AG04449 (cell line): ENCODE results near the gene GSTM4.
A peak's percentile ranks its signal among the peaks of the same experiment; 100 is the strongest.

Experiments
- CTCF ChIA-PET: fragments of 350-600 bp; formaldehyde crosslinking; extraction: SDS; loops from one replicate; lab custom pipeline; 2021; ENCODE audit warnings: antibody characterized with exemption; lab: Yijun Ruan, JAX
- POLR2A ChIA-PET: fragments of 400-600, 350-600 bp; formaldehyde crosslinking; extraction: SDS; loops from one replicate; lab custom pipeline; 2020; ENCODE audit warnings: antibody characterized with exemption, inconsistent platforms; lab: Yijun Ruan, JAX
- DNase-seq: peaks from one replicate; pipeline ENCODE4 v3.0.0-alpha.2; 2010; ENCODE audit warnings: low read depth, low spot score
- H3K4me3 ChIP-seq: 2 replicates; pipeline ENCODE4 v1.5.1; 2011; ENCODE audit warnings: low read depth, mild to moderate bottlenecking, control low read depth, low read length
- TF ChIP-seq, protein P1 (sequence below): IDR thresholded peaks from one replicate; pipeline ENCODE4 v1.5.1; 2011; ENCODE audit warnings: mild to moderate bottlenecking, moderate library complexity, low read length, control low read depth, inconsistent platforms; ENCODE audit not compliant: insufficient read depth; ENCODE audit errors: missing control alignments

The GSTM4 gene

DNA sequence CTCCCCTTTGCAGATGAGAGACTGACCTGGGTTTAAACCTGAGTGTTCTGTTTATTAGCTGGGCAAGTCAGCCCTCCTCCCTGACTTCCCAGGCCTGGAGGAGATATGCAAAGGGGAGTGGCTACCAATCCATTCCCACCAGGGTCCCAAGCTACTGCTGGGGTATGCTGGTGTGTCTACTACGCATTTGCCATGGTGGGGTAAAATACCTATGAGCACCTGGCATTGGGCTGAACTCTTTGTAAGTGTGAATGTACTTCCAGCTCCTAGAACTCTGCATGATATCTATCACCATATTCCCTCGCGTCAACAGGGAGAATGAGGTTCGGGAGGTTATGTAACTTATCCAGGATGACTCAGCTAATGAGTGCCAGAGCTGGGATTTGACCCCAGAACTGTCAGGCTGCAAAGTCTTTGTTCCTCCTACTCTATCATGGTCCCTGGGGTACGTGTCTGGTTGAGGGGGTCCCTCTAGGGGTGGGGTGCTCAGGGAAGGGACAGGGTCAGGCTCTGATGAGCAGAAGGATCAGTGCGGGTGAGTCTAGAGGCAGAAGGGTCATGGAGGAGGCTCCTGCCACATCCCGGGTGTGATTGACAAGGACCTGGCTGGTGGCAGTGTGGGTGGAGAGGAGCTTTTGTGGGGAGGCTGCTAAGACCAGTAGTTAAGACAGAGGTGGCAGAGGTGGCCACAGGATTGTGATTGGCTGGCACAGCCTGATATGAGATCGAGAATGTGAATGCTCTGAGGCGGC, 19.5 kb upstream of the GSTM4 start:
- ChIA-PET POLR2A (interaction anchor here (1.2 to 2.3 kb wide), 3 partner anchors 9 to 113 kb away, joined by 3 to 11 read pairs (median 3); partner anchors contain the start of gene GNAI3), CTCF (interaction anchor here (0.7 to 21.8 kb wide), 14 partner anchors 2 to 456 kb away, joined by 3 to 830 read pairs (median 38); partner anchors contain the start of genes AHCYL1, AMPD2, GNAI3 and GNAT2)
- H3K4me3 ChIP-seq = no peak overlapping the region
- no peak for DNase-seq
- TF ChIP-seq, protein P1, sequence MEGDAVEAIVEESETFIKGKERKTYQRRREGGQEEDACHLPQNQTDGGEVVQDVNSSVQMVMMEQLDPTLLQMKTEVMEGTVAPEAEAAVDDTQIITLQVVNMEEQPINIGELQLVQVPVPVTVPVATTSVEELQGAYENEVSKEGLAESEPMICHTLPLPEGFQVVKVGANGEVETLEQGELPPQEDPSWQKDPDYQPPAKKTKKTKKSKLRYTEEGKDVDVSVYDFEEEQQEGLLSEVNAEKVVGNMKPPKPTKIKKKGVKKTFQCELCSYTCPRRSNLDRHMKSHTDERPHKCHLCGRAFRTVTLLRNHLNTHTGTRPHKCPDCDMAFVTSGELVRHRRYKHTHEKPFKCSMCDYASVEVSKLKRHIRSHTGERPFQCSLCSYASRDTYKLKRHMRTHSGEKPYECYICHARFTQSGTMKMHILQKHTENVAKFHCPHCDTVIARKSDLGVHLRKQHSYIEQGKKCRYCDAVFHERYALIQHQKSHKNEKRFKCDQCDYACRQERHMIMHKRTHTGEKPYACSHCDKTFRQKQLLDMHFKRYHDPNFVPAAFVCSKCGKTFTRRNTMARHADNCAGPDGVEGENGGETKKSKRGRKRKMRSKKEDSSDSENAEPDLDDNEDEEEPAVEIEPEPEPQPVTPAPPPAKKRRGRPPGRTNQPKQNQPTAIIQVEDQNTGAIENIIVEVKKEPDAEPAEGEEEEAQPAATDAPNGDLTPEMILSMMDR = no peak

- no peak for DNase-seq
- TF ChIP-seq, protein P1 = no peak
- CTCF ChIA-PET = interaction anchor here (0.7 to 21.8 kb wide), 12 partner anchors 1 to 455 kb away, joined by 3 to 830 read pairs (median 64); partner anchors contain the start of genes AHCYL1, AMPD2, GNAI3 and GNAT2
- POLR2A ChIA-PET = interaction anchor here (0.6 to 2.3 kb wide), 3 partner anchors 10 to 89 kb away, joined by 3 to 11 read pairs (median 3); partner anchors contain the start of gene GNAI3
- H3K4me3 ChIP-seq = no peak overlapping the region
Measured at GRCh38 chr1:109637446-109637845, 18.5 kb upstream of the GSTM4 start.

DNA sequence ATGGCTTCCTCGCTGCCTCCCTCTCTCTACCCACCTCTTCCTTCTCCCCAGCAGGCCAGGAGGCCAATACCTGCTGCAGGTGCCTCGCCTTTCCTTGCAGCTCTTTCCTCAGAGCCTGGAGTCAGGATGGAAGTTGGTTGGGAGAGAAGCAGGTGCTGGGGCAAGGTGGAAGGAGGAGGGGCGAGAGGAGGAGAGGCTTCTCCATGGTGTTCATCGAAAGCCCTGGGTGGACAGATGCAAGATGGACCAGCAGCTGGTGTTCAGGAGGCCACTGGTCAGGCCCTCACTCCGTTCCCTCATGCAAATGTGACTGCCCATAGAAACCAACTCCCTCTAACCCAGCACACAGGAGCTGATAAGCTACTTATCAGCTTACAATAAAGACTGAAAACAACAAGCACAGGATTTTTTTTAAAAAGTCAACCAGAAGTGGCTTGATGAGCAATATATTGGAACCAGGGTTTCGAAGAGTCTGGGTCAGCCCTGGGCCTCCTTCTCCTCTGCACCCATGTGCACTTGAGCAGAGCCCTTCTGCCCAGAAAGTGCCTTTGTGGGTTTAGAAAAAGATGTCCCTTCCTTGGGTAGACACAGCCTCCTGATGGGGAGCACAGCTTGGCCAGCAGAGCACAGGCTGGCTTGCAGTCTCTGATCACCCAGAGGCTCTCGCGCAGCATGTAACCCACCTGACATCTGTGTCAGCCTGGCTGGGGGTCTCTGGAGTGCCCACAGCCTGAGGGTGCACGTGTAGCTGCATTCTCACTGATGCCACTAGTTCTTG, 16.6 kb upstream of the GSTM4 start:
- TF ChIP-seq, protein P1 = no peak
- CTCF ChIA-PET = interaction anchor here (0.5 to 18.9 kb wide), 43 partner anchors 13 to 664 kb away, joined by 3 to 830 read pairs (median 5); partner anchors contain the start of genes AHCYL1, AMPD2, CYB561D1 and EPS8L3
- no peak overlapping the region for H3K4me3 ChIP-seq
- DNase-seq = no peak
- POLR2A ChIA-PET = interaction anchor here (1.6 to 2.2 kb wide), 3 partner anchors 91 to 345 kb away, joined by 7 to 11 read pairs (median 7); partner anchors contain the start of genes AHCYL1 and GNAI3

- ChIA-PET CTCF (interaction anchor here (0.6 to 18.9 kb wide), 57 partner anchors 13 to 665 kb away, joined by 3 to 830 read pairs (median 5); partner anchors contain the start of genes AHCYL1, AMPD2, CYB561D1 and EPS8L3), POLR2A (interaction anchor here (0.7 to 2.2 kb wide), 5 partner anchors 91 to 345 kb away, joined by 3 to 11 read pairs (median 7); partner anchors contain the start of genes AHCYL1 and GNAI3)
- DNase-seq = no peak
- TF ChIP-seq, protein P1 = no peak
- no peak overlapping the region for H3K4me3 ChIP-seq
Measured at GRCh38 chr1:109639841-109640184, 16.1 kb upstream of the GSTM4 start.

GRCh38 chr1:109640285-109640865, 15.5 kb upstream of the GSTM4 start:
- CTCF ChIA-PET = interaction anchor here (0.6 to 18.9 kb wide), 65 partner anchors 13 to 413 kb away, joined by 3 to 830 read pairs (median 4); partner anchors contain the start of genes AHCYL1, AMPD2, CYB561D1 and EPS8L3
- DNase-seq = no peak
- TF ChIP-seq, protein P1 = peak; percentile 90
- POLR2A ChIA-PET = interaction anchor here (0.6 to 2.2 kb wide), 6 partner anchors 92 to 344 kb away, joined by 3 to 11 read pairs (median 5); partner anchors contain the start of genes AHCYL1 and GNAI3
- H3K4me3 ChIP-seq = no peak overlapping the region
